Stimulated activated CD4-positive, alpha-beta T cell treated with anti-CD3 and anti-CD28 coated beads, Interleukin-4, amount 100 ng/mL, for 24 hours (primary cell): Measurements from ENCODE around the gene STAT5B.
"Not testable (repeated sequence)": the region's sequence is repeated elsewhere in the genome, so short reads cannot be mapped to it uniquely, and the experiment has no call there.

ENCODE experiments used
- DNase-seq: peaks from one replicate; pipeline ENCODE4 v3.0.0-alpha.2; 2020

STAT5B gene

DNA sequence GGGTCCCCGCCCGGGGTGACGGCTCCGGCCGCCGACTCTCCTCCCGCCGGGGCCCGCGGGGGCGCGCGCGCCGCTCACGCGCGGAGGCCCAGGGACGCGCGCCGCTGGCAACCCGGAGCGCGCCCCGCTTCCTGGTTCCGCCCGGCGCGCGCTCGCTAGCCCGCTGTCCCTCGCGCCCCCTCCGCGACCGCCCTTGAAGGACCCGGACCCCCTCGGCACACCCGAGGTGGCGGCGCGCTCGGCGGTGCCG, at the start of gene STAT5B:
TSS of gene STAT5B (minus strand) at position 33 of the 250 bp plus-strand sequence. CDS start 44,264 bp downstream, outside the sequence.
- DNase-seq: peak; percentile 52

DNA sequence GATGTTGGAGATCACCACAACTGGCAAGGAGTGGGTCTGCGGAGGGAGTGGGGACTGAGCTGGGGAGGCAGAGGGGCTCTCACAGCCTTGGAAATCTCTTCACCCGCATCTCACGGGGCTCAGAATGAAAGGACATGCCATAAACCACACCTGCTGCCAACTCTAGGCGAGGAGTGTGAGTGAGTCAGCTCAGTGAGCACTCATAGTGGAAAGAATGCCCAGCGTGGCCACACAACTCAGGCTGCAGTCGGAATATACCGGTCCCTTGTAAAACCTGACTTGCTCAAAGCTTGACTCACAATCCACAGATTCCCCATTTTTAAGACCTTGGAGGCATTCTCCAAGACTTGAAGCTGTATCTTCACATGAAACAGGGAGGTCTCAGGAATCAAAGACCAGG, 48.8 kb upstream of the STAT5B start:
- DNase-seq: no peak

DNA sequence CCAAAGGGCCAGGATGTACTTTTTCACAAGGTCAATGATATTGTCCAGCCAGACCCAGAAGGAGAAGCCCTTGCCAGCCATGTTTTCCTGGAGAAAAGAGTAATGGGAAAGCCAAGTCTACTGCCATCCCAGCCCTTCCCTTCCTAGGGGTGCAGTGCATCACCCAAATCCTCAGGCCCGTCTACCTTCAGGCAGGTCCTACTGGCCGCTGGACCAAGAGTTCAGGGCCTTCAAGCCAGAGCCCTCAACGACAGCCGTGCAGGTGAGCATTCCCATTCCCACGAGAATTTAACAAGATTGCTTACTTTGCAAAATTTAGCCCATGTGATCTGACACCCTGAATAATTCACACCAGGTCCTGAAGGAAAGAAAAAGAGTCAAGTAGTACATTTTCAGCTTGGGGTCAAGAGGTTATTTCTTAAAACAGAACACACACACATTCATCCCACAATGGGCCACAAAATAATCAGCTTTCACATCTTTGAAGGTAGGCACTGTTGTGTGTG, 47.1 kb upstream of the STAT5B start:
- no peak for DNase-seq

- peak; percentile 96 for DNase-seq
These were observed 46.4 kb upstream of the STAT5B start for GRCh38 chr17:42322382-42323267.

GRCh38 chr17:42321555-42321954, 45.4 kb upstream of the STAT5B start:
- DNase-seq: no peak

DNA sequence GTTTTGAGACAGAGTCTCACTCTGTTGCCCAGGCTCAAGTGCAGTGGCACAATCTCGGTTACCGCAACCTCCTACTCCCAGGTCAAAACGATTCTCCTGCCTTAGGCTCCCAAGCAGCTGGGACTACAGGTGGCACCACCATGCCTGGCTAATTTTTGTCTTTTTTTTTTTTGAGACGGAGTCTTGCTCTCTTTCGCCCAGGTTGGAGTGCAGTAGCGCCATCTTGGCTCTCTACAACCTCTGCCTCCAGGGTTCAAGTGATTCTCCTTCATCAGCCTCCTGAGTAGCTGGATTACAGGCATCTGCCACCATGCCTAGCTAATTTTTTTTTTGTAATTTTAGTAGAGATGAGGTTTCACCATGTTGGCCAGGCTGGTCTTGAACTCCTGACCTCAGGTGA, 41.8 kb upstream of the STAT5B start:
- DNase-seq: not testable (repeated sequence)

DNA sequence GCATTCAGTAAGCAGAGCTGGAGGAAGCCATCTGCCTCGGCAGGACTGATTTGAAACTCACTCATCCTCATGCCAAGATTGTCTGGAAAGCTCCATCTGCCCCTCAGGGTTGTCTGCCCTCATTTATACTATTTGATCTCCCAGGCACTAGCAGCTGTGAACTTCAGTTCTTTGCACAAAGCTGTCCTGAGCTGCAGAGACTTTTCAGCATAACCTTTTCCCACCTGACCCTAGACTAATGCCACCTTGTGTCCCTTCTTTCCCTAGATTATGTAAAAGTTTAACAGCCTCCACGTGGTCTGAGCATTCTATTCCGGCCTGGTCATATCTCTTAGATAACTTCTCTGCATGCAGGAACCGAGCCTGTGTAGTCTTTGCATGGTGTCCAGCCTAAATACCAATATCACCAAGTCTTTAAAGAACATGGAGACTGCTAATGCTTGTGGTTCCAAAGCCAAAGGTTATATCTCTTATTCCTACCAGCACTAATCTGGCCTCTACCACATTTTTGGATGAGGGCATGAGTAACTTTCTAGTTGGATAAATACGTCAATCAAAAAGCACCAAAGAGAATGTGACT, 41.2 kb upstream of the STAT5B start:
- DNase-seq: no peak

DNA sequence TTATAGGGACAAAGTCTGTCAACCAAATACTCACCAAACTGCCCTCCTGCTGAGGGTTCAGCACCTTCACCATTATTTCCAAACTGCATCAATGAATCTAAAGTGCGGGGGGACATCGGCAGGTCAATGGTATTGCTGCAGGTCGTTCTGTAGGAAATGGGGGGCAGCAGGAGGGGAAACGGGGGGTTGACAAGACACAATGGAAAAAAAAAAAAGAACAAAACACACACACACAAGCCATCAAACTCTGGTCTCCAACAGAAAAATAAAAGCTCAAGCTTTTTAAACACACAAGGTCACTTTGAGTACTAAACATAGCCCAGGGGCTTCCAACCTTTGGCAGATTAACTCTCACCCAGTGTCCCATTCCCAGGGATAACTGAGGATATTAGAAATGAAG, 40.6 kb upstream of the STAT5B start:
- no peak for DNase-seq

DNA sequence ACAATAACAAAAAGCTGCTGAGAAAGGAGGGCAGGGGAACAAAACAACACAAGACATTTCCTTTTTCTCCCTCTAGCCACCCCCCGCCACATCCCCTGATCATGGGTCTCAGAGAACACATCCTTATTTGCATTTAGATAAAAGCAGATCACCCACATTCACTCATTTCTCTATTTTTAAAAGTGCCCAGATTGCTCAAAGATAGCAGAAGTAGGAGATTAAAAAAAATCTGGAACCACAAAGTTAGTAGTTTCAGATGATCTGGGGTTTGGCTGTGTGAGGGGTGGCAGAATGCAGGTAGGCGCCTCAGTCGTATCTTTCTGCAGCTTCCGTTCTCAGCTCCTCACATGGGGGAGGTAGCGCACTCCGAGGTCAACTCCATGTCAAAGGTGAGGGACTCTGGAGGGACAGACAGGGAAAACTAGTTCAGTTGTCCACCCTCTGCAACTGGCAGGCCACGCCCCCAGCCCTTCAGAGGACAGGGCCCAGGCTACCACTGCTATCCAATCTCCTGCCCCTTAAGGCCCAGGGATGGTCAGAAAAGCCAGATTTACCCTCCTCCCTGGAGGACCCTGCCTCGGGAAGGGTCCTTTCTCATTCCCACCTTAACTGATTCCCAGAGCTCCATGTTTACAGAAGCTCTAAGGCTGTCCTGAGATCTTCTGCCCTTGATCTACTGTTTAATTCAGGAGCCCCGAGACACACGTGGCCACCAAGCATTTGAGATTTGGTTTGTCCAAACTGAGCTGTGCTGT, 39.4 kb upstream of the STAT5B start:
- DNase-seq: no peak

- DNase-seq: peak; percentile 35
These were observed 37.8 kb upstream of the STAT5B start for GRCh38 chr17:42313773-42314566.

DNA sequence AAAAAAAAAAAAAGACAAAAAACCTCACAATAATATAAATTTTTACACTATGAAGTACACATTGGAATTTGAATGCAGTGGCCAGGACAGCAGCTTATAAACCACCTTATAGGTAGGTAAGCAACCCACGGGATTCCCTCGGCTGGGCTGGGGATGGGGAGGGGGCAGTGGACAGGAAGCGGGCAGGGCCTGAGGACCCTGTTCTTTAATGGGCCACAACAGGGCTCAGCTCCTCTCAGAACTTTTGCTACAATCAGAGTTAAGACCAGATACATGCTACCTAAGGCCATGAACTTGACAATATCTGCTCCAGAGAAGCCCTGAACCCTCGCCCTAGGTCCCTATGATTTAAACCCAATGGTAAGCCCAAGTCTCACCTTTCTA, 37.2 kb upstream of the STAT5B start:
- no peak for DNase-seq

DNA sequence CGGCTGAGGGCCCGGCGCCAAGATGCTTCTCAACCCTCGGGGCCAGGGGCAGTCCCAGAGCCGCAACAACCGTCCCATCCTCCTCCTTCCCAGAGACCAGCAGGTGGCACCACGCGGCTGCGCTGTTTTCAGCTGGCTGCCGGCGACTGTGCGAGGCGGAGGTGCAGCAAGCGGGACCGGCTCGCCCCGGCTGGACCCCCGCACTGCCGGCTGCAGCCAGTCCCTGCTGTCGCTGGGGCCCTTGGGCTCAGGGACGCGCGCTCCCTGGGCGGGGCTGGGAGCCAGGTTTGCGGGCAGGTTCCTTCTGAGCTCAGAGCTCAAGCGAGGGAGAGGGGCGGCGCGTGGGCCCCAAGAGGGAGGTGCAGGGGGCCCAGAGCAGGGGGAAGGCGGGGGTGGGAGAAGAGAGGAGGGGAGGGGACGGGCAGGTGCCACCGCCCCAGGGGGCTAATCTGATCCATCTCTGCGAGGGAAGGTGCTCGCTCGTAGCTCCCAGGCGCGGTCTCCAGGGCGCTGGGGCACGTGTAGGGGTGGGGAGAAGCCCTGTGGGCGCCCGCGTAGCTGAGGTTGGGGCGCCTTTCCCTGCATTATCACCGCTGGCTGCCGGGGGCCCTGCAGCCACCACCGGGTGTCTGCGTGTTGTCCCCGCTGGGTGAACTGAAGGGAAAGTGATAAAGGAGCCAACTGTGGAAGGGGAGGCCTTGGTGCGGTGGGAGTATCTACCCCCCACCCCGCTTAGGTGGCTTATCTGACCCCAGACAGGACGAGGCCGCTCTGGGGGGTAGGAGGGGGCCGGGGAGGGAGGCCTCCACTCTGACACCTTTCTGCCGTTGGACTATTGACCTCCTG, 36.3 kb upstream of the STAT5B start:
- DNase-seq: peak; percentile 80

DNA sequence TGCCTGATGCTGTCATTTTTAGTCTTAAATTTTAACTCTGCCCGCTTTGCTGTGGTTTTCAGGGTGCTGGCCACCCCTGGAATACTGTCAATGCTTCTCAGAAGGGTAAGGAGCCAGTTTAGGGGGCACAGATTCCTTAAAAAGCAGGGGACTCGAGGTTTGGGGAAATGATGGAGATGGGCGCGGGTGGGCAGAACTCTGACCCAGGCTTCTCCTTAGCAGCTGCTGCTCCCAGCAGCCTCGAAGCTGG, 35.8 kb upstream of the STAT5B start:
- no peak for DNase-seq

DNA sequence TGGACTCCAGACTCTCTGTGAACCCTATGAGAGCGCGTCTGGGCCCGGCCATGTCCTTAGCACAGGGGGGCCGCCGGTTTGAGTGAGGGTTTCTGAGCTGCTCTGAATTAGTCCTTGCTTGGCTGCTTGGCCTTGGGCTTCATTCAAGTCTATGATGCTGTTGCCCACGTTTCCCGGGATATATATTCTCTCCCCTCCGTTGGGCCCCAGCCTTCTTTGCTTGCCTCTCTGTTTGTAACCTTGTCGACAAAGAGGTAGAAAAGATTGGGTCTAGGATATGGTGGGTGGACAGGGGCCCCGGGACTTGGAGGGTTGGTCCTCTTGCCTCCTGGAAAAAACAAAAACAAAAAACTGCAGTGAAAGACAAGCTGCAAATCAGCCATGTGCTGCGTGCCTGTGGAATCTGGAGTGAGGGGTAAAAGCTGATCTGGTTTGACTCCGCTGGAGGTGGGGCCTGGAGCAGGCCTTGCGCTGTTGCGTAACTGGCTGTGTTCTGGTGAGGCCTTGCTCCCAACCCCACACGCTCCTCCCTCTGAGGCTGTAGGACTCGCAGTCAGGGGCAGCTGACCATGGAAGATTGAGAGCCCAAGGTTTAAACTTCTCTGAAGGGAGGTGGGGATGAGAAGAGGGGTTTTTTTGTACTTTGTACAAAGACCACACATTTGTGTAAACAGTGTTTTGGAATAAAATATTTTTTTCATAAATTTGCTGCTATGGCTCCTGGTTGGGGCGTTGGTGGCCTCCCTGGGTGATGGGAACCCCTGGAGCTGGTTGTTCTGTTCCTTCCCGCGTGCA, 35.2 kb upstream of the STAT5B start:
- no peak for DNase-seq

DNA sequence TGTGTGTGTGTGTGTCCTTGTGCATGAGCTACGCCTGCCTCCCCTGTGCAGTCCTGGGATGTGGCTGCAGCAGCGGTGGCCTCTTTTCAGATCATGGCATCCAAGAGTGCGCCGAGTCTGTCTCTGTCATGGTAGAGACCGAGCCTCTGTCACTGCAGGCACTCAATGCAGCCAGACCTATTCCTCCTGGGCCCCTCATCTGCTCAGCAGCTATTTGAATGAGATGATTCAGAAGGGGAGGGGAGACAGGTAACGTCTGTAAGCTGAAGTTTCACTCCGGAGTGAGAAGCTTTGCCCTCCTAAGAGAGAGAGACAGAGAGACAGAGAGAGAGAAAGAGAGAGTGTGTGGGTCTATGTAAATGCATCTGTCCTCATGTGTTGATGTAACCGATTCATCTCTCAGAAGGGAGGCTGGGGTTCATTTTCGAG, 34.6 kb upstream of the STAT5B start:
- peak; percentile 55 for DNase-seq

DNA sequence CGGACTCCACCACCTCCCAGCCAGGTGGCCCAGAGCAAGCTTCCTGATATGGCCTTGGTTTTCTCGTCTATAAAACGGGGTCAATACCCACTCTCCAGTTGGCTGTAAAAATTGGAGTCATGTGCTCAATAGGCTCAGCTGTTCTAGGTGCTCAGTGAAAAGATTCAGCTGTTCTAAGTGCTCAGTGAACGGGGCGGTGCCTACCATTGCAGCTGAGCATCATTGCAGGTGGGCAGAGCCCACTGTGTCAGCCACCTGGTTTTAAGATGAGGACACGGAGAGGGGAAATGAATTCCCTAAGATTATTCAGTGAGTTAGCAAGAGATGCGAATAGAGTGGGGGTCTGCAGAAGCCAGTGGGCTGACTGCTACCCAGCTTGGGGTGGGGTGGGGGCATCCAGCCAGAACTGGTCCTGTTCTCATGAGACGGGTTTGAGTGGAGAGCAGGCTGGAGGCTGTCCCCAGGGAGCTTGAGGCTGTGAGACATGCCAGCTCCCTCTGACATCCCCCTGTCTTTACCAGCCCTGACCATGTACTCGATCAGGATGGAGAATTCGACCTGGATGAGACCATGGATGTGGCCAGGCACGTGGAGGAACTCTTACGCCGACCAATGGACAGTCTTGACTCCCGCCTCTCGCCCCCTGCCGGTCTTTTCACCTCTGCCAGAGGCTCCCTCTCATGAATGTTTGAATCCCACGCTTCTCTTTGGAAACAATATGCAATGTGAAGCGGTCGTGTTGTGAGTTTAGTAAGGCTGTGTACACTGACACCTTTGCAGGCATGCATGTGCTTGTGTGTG, 34.0 kb upstream of the STAT5B start:
- no peak for DNase-seq

DNA sequence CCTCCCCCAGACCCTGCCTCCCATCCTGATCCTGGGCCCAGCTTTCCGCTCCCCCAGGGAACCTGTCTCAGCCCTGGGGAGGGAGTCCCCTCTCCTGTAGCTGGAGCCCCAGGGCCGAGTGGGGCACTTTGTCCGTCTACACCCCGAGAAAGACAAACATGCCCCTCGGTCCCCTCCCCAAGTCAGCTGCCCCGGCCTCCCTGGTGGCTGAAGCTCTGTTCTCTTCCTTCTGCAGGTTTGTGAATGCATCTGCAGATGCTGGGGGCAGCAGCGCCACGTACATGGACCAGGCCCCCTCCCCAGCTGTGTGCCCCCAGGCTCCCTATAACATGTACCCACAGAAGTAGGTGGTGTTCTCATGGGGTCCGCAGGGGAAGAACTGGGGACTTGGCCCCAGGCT, 33.0 kb upstream of the STAT5B start:
- DNase-seq: no peak

- no peak for DNase-seq
These were observed 32.3 kb upstream of the STAT5B start for GRCh38 chr17:42308446-42308845.

- DNase-seq: no peak
These were observed 31.3 kb upstream of the STAT5B start for GRCh38 chr17:42307362-42307927.

DNA sequence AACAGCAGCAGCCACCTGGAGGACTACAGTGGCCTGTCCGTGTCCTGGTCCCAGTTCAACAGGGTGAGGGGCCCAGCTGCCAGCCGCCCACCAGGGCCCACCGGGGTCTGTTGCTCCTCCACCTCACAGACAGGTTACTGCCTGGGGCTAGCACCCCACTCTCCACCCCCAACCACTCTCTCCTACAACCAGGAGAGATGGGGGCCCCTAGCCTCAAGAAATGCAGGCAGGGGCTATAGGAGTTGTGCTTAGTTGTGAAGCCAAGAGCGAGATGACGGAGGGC, 30.1 kb upstream of the STAT5B start:
- no peak for DNase-seq
